IMR-90 (cell line): Measurements from ENCODE around the gene NUBP2. TPM values are rescaled to one million over a fixed set of nuclear protein-coding genes. Genes with fewer than 3 reads are reported as not detected.
A peak's percentile ranks its signal among the peaks of the same experiment; 100 is the strongest.

Experiments used
- ATAC-seq: fragments of 200-7000 bp; cut with Tn5 transposase; 2 replicates; pipeline ENCODE4 v1.9.1; 2020; ENCODE audit warnings: low read depth, mild to moderate bottlenecking, moderate library complexity
- BruUV-seq: library from RNA; stranded (reverse); fragments of 400-500 nt; replicated peaks from 2 replicates; lab custom pipeline; 2021; lab: Mats Ljungman, UMichigan
- CTCF ChIA-PET: fragments of 300-600 bp; formaldehyde crosslinking; extraction: SDS; loops from one replicate; lab custom pipeline; 2021; ENCODE audit warnings: antibody characterized with exemption; lab: Yijun Ruan, JAX
- POLR2A ChIA-PET: fragments of 300-600 bp; sonication (Branson Sonifier 250); formaldehyde crosslinking; loops from one replicate; lab custom pipeline; 2022; ENCODE audit warnings: antibody characterized with exemption; ENCODE audit not compliant: unreplicated experiment; lab: Charles Lee
- DNase-seq: peaks from one replicate; pipeline ENCODE4 v3.0.0; 2013
- H2AFZ ChIP-seq: replicated peaks from 2 replicates; pipeline ENCODE3; 2013; ENCODE audit warnings: low read length, mild to moderate bottlenecking; ENCODE audit not compliant: poor library complexity
- H2AK5ac ChIP-seq: 2 replicates; pipeline ENCODE4 v1.6.1; 2013; ENCODE audit warnings: low read depth, low read length, inconsistent platforms
- H2AK9ac ChIP-seq: replicated peaks from 2 replicates; pipeline ENCODE3; 2013; ENCODE audit warnings: mild to moderate bottlenecking, low read depth, low read length, moderate library complexity; ENCODE audit not compliant: poor library complexity
- H2BK120ac ChIP-seq: 2 replicates; pipeline ENCODE4 v1.6.1; 2013; ENCODE audit warnings: low read depth, low read length, inconsistent platforms
- H2BK15ac ChIP-seq: 3 replicates; pipeline ENCODE4 v1.6.1; 2013; ENCODE audit warnings: low read depth, low read length, inconsistent platforms
- H2BK20ac ChIP-seq: 2 replicates; pipeline ENCODE4 v1.6.1; 2013; ENCODE audit warnings: low read depth, mild to moderate bottlenecking, inconsistent platforms, low read length, moderate library complexity
- H2BK5ac ChIP-seq: 2 replicates; pipeline ENCODE4 v1.6.1; 2013; ENCODE audit warnings: mild to moderate bottlenecking, low read depth, low read length, inconsistent platforms; ENCODE audit not compliant: poor library complexity, severe bottlenecking
- H3K14ac ChIP-seq: replicated peaks from 2 replicates; pipeline ENCODE4 v1.6.1; 2013; ENCODE audit warnings: low read depth, low read length, inconsistent platforms
- H3K18ac ChIP-seq: 2 replicates; pipeline ENCODE4 v1.6.1; 2013; ENCODE audit warnings: low read depth, low read length, control low read depth
- H3K23ac ChIP-seq: 2 replicates; pipeline ENCODE4 v1.6.1; 2013; ENCODE audit warnings: low read depth, low read length, inconsistent platforms
- H3K27ac ChIP-seq: 2 replicates; pipeline ENCODE4 v1.5.1; 2013; ENCODE audit warnings: mild to moderate bottlenecking, control low read depth, low read length; ENCODE audit not compliant: insufficient read depth
- H3K27me3 ChIP-seq: 2 replicates; pipeline ENCODE4 v1.6.1; 2013; ENCODE audit warnings: low read length; ENCODE audit not compliant: control insufficient read depth, insufficient read depth
- H3K36me3 ChIP-seq: 2 replicates; pipeline ENCODE4 v1.6.1; 2013; ENCODE audit warnings: low read length, mixed read lengths; ENCODE audit not compliant: control insufficient read depth, insufficient read depth
- H3K4ac ChIP-seq: 2 replicates; pipeline ENCODE4 v1.6.1; 2013; ENCODE audit warnings: low read depth, low read length, inconsistent platforms
- H3K4me1 ChIP-seq: 2 replicates; pipeline ENCODE4 v1.6.1; 2013; ENCODE audit warnings: low read length, mixed read lengths; ENCODE audit not compliant: control insufficient read depth, insufficient read depth
- H3K4me2 ChIP-seq: 2 replicates; pipeline ENCODE4 v1.6.1; 2013; ENCODE audit warnings: low read depth, mild to moderate bottlenecking, control low read depth, low read length, moderate library complexity
- H3K4me3 ChIP-seq: 2 replicates; pipeline ENCODE4 v1.5.1; 2013; ENCODE audit warnings: low read depth, mild to moderate bottlenecking, control low read depth, low read length, moderate library complexity; ENCODE audit not compliant: insufficient read depth
- H3K56ac ChIP-seq: 2 replicates; pipeline ENCODE4 v1.6.1; 2013; ENCODE audit warnings: low read length, inconsistent platforms; ENCODE audit not compliant: insufficient read depth; ENCODE audit errors: extremely low read depth
- H3K79me1 ChIP-seq, 2 experiments: 2 replicates each; pipeline ENCODE4 v1.6.1; 2013; ENCODE audit warnings: low read length in 2 of 2, inconsistent platforms in 1 of 2, low read depth in 1 of 2
- H3K9ac ChIP-seq: 2 replicates; pipeline ENCODE4 v1.6.1; 2013; ENCODE audit warnings: low read depth, low read length, control low read depth
- H3K9me1 ChIP-seq: 2 replicates; pipeline ENCODE4 v1.6.1; 2013; ENCODE audit warnings: low read length, inconsistent platforms; ENCODE audit not compliant: insufficient read depth
- H3K9me3 ChIP-seq: 2 replicates; pipeline ENCODE4 v1.6.1; 2013; ENCODE audit warnings: low read length; ENCODE audit not compliant: control insufficient read depth, insufficient read depth
- H4K20me1 ChIP-seq: 2 replicates; pipeline ENCODE4 v1.6.1; 2013; ENCODE audit warnings: low read length, inconsistent platforms; ENCODE audit not compliant: insufficient read depth
- H4K5ac ChIP-seq: 2 replicates; pipeline ENCODE4 v1.6.1; 2013; ENCODE audit warnings: mild to moderate bottlenecking, low read depth, low read length, control low read depth
- H4K8ac ChIP-seq, 2 experiments: 2 replicates each; pipeline ENCODE4 v1.6.1; 2013; ENCODE audit warnings: low read depth in 2 of 2, low read length in 2 of 2, control low read depth in 1 of 2, inconsistent platforms in 1 of 2
- H4K91ac ChIP-seq: 2 replicates; pipeline ENCODE4 v1.6.1; 2013; ENCODE audit warnings: low read depth, low read length, inconsistent platforms; ENCODE audit not compliant: insufficient read depth
- BHLHE40 ChIP-seq: fragments of 150-350 bp; IDR thresholded peaks from 2 replicates; pipeline ENCODE4 v1.6.1; 2016; ENCODE audit warnings: mild to moderate bottlenecking, low read depth, low read length
- CEBPB ChIP-seq: IDR thresholded peaks from 2 replicates; pipeline ENCODE4 v1.6.1; 2012; ENCODE audit warnings: low read depth, low read length, improper control_type of control experiment
- CHD1 ChIP-seq: IDR thresholded peaks from 2 replicates; pipeline ENCODE4 v1.6.1; 2012; ENCODE audit warnings: low read depth, low read length, improper control_type of control experiment
- CTCF ChIP-seq: conservative IDR thresholded peaks from 2 replicates; pipeline ENCODE4 v1.5.1; 2012; ENCODE audit warnings: mild to moderate bottlenecking, low read depth, low read length, improper control_type of control experiment
- FOS ChIP-seq: fragments of 150-350 bp; IDR thresholded peaks from 2 replicates; pipeline ENCODE4 v1.6.1; 2016; ENCODE audit warnings: low read depth, low read length
- MAFK ChIP-seq: IDR thresholded peaks from 2 replicates; pipeline ENCODE4 v1.6.1; 2012; ENCODE audit warnings: low read depth, low read length, improper control_type of control experiment
- MAZ ChIP-seq: IDR thresholded peaks from 2 replicates; pipeline ENCODE4 v1.6.1; 2012; ENCODE audit warnings: low read depth, mild to moderate bottlenecking, low read length, improper control_type of control experiment, moderate library complexity, borderline replicate concordance
- MXI1 ChIP-seq: IDR thresholded peaks from 2 replicates; pipeline ENCODE4 v1.6.1; 2012; ENCODE audit warnings: low read depth, mild to moderate bottlenecking, low read length, moderate library complexity, borderline replicate concordance
- NFE2L2 ChIP-seq: fragments of 150-350 bp; IDR thresholded peaks from 2 replicates; pipeline ENCODE4 v1.6.1; 2016; ENCODE audit warnings: low read depth, mild to moderate bottlenecking, low read length
- POLR2A ChIP-seq: IDR thresholded peaks from 2 replicates; pipeline ENCODE4 v1.6.1; 2012; ENCODE audit warnings: mild to moderate bottlenecking, low read depth, low read length
- RAD21 ChIP-seq: IDR thresholded peaks from 2 replicates; pipeline ENCODE4 v1.6.1; 2012; ENCODE audit warnings: low read length, improper control_type of control experiment
- RCOR1 ChIP-seq: IDR thresholded peaks from 2 replicates; pipeline ENCODE4 v1.6.1; 2012; ENCODE audit warnings: mild to moderate bottlenecking, low read length, improper control_type of control experiment; ENCODE audit not compliant: insufficient replicate concordance
- RFX5 ChIP-seq: IDR thresholded peaks from 2 replicates; pipeline ENCODE4 v1.8.0; 2012; ENCODE audit warnings: low read depth, mild to moderate bottlenecking, low read length, moderate library complexity
- SMC3 ChIP-seq: fragments of 150-350 bp; IDR thresholded peaks from 2 replicates; pipeline ENCODE4 v1.6.1; 2016; ENCODE audit warnings: low read depth, mild to moderate bottlenecking, antibody characterized with exemption, low read length, moderate library complexity
- USF2 ChIP-seq: fragments of 150-350 bp; IDR thresholded peaks from 2 replicates; pipeline ENCODE4 v1.6.1; 2017; ENCODE audit warnings: mild to moderate bottlenecking, antibody characterized with exemption, low read length, low read depth
- WGBS, 2 experiments: methylation state at CpG; one replicate each; pipeline versions ENCODE4 v1.1.5 to v1.1.7; 2013; ENCODE audit warnings: missing lambda C conversion rate in 2 of 2; ENCODE audit not compliant: insufficient read length in 1 of 2; ENCODE audit errors: extremely low coverage in 2 of 2; 5-methylcytosine and 5-hydroxymethylcytosine counted together
- dilution Hi-C: fragments of 300-500 bp; cut with HindIII; formaldehyde crosslinking; loops from one replicate; pipeline ENCODE4 v1.14.3; 2018; ENCODE audit warnings: low sequenced_read_pairs; ENCODE audit not compliant: unreplicated experiment
- in situ Hi-C: fragments of 300-500 bp; cut with MboI; formaldehyde crosslinking; loops from 3 replicates; pipeline ENCODE4 v1.14.3; 2019; ENCODE audit warnings: low sequenced_read_pairs, inconsistent platforms, mixed read lengths
- intact Hi-C: fragments of 100-400 bp; cut with micrococcal nuclease; formaldehyde crosslinking; loops from 2 replicates; pipeline ENCODE4 v1.10.0; 2022
- polyA plus RNA-seq, 3 experiments: library from polyadenylated mRNA; depleted of rRNA; stranded (reverse); fragments of >200 nt; gene quantifications; 2 replicates each; pipeline ENCODE4 v1.2.3, GENCODE V29; 2012; ENCODE audit warnings: low replicate concordance in 1 of 3
- total RNA-seq: library from RNA; depleted of rRNA; stranded (reverse); fragments of >200 nt; gene quantifications from 2 replicates; pipeline ENCODE4 v1.2.3, GENCODE V29; 2012
- TF ChIP-seq, protein P1 (sequence below): fragments of 150-350 bp; IDR thresholded peaks from 2 replicates; pipeline ENCODE4 v1.6.1; 2016; ENCODE audit warnings: low read depth, mild to moderate bottlenecking, low read length, moderate library complexity, borderline replicate concordance

Gene NUBP2
- total and polyA plus RNA-seq, 2 of the 4 experiments (the other 2 are of a cell fraction) = 62.6 to 131 TPM

DNA sequence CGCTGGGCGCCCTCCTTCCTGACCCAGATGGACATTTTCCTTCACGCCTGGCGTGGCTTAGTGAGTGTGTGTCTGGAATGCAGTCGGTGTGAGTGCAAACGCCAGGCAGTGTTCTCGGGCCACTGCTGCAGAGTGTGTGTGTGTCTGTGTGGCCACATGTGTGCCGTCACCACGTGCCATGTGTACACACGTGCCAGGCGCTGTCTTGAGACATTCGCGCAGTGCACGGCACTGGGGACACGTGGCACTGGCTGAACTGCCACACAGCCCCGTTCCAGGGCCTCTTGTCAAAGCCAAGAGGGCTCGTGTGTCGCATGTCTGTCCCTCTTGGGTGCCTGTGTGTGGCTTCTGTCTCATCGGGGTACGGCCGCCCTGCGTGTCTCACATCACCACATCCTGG, 47.9 kb upstream of the NUBP2 start:
- H3K9ac ChIP-seq = no peak overlapping the region
- H3K79me1 ChIP-seq = peaks cover 26 to 53% of the 10 kb centered on the region in 2 experiments
- no peak overlapping the region for H2BK15ac ChIP-seq
- peak overlapping the region; percentile 64 for H2AFZ ChIP-seq
- no peak overlapping the region for H3K56ac ChIP-seq
- H4K5ac ChIP-seq = no peak overlapping the region
- H3K14ac ChIP-seq = no peak overlapping the region
- no peak overlapping the region for H2BK20ac ChIP-seq
- BruUV-seq = no TSS peak
- intact Hi-C loops = no loop called here
- H3K4me2 ChIP-seq = no peak overlapping the region
- no peak overlapping the region for H2BK5ac ChIP-seq
- in situ Hi-C loops = no loop called here
- no peak overlapping the region for H3K27ac ChIP-seq
- ATAC-seq (no peak), DNase-seq (no peak)
- no peak overlapping the region for H2BK120ac ChIP-seq
- ChIA-PET POLR2A (no interaction called here), CTCF (no interaction called here)
- H3K4me1 ChIP-seq = no peaks in the 10 kb centered on the region
- H2AK5ac ChIP-seq = no peak overlapping the region
- H3K36me3 ChIP-seq = peaks cover 43% of the 10 kb centered on the region
- WGBS, 2 experiments = 98% methylated on average over 14 of the region's 22 CpGs; no CpG with 5 or more reads in 1 of the 2 experiments
- no peak for TF ChIP-seq USF2
- no peak for TF ChIP-seq MXI1
- TF ChIP-seq MAFK = no peak
- no peak for TF ChIP-seq RFX5
- TF ChIP-seq CHD1 = no peak
- TF ChIP-seq, protein P1, sequence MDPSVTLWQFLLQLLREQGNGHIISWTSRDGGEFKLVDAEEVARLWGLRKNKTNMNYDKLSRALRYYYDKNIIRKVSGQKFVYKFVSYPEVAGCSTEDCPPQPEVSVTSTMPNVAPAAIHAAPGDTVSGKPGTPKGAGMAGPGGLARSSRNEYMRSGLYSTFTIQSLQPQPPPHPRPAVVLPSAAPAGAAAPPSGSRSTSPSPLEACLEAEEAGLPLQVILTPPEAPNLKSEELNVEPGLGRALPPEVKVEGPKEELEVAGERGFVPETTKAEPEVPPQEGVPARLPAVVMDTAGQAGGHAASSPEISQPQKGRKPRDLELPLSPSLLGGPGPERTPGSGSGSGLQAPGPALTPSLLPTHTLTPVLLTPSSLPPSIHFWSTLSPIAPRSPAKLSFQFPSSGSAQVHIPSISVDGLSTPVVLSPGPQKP = no peak
- TF ChIP-seq SMC3 = no peak
- TF ChIP-seq CTCF = no peak
- TF ChIP-seq RAD21 = no peak
- TF ChIP-seq RCOR1 = no peak
- no peak for TF ChIP-seq POLR2A
- TF ChIP-seq BHLHE40 = no peak
- TF ChIP-seq MAZ = no peak
- no peak for TF ChIP-seq CEBPB
- no peak for TF ChIP-seq NFE2L2
- no peak for TF ChIP-seq FOS
- H4K8ac ChIP-seq = no peak overlapping the region
- H3K9me3 ChIP-seq = no peaks in the 10 kb centered on the region
- H3K9me1 ChIP-seq = peaks cover 2% of the 10 kb centered on the region; the same call in 1 of the 2 replicates
- no peak overlapping the region for H2AK9ac ChIP-seq
- no peaks in the 10 kb centered on the region for H3K27me3 ChIP-seq
- H3K4ac ChIP-seq = no peak overlapping the region
- dilution Hi-C loops = no loop called here
- peaks cover 36% of the 10 kb centered on the region for H4K20me1 ChIP-seq
- no peak overlapping the region for H4K91ac ChIP-seq
- no peak overlapping the region for H3K18ac ChIP-seq
- no peak overlapping the region for H3K4me3 ChIP-seq
- no peak overlapping the region for H3K23ac ChIP-seq
